GM23338 (cell line): ENCODE measurements around the gene HCN2.

Source experiments
- CREB1 ChIP-seq: fragments of 250-450 bp; sonication (Bioruptor Pico); IDR thresholded peaks from 2 replicates; pipeline ENCODE4 v1.5.0; 2020; ENCODE audit warnings: low read depth, mild to moderate bottlenecking, moderate library complexity
- EZH2 ChIP-seq: fragments of 200-600 bp; sonication (generic); IDR thresholded peaks from one replicate; pipeline ENCODE4 v1.8.0; 2017; ENCODE audit warnings: antibody characterized with exemption, mild to moderate bottlenecking, low read depth; ENCODE audit not compliant: unreplicated experiment
- EZH2phosphoT487 ChIP-seq: fragments of 200-600 bp; sonication (generic); IDR thresholded peaks from one replicate; pipeline ENCODE4 v1.8.1; 2018; ENCODE audit warnings: antibody characterized with exemption; ENCODE audit not compliant: unreplicated experiment
- JUNB ChIP-seq: IDR thresholded peaks from one replicate; pipeline ENCODE4 v1.6.1; 2016; ENCODE audit warnings: antibody characterized with exemption; ENCODE audit not compliant: unreplicated experiment
- NANOG ChIP-seq: IDR thresholded peaks from 2 replicates; pipeline ENCODE4 v1.6.1; 2016; ENCODE audit warnings: antibody characterized with exemption, borderline replicate concordance
- POLR2AphosphoS5 ChIP-seq: IDR thresholded peaks from 2 replicates; pipeline ENCODE4 v1.6.1; 2016; ENCODE audit warnings: antibody characterized with exemption, low read depth
- STAT1 ChIP-seq: IDR thresholded peaks from one replicate; pipeline ENCODE4 v1.6.1; 2016; ENCODE audit warnings: antibody characterized with exemption; ENCODE audit not compliant: unreplicated experiment
- ZNF114 ChIP-seq: fragments of 250-450 bp; sonication (Bioruptor Pico); IDR thresholded peaks from 2 replicates; pipeline ENCODE4 v1.5.0; 2020; ENCODE audit warnings: mild to moderate bottlenecking, moderate library complexity
- ZNF331 ChIP-seq: fragments of 250-450 bp; sonication (Bioruptor Pico); IDR thresholded peaks from 2 replicates; pipeline ENCODE4 v1.5.0; 2020; ENCODE audit warnings: low read depth, mild to moderate bottlenecking, moderate library complexity
- TF ChIP-seq, protein P1 (sequence below), 2 experiments: fragments of 200-600 bp in 1 of 2; sonication (generic) in 1 of 2; conservative IDR thresholded peaks; 2 replicates each; pipeline versions ENCODE4 v1.5.1 to v1.6.1; 2016 to 2017; ENCODE audit warnings: antibody characterized with exemption in 2 of 2, low read depth in 2 of 2, mild to moderate bottlenecking in 2 of 2, moderate library complexity in 1 of 2
- TF ChIP-seq, protein P2 (sequence below): IDR thresholded peaks from one replicate; pipeline ENCODE4 v1.6.1; 2018; ENCODE audit warnings: antibody characterized with exemption; ENCODE audit not compliant: unreplicated experiment
- TF ChIP-seq, protein P3 (sequence below): fragments of 250-450 bp; sonication (Bioruptor Pico); IDR thresholded peaks from 2 replicates; pipeline ENCODE4 v1.5.0; 2020; ENCODE audit warnings: mild to moderate bottlenecking, moderate library complexity
- TF ChIP-seq, protein P4 (sequence below): IDR thresholded peaks from 2 replicates; pipeline ENCODE4 v1.6.1; 2016; ENCODE audit warnings: antibody characterized with exemption

DNA sequence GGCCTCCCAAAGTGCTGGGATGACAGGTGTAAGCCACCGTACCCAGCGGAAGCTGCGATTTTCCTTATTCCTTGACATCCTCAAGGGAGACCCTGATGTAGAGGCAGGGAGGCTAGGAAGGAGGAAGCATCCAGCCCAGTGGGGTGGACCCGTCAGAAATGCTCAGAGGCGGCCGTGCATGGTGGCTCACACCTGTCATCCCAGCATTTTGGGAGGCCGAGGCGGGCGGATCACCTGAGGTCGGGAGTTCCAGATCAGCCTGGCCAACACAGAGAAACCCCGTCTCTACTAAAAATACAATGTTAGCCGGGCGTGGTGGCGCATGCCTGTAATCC, 34.2 kb upstream of the HCN2 start:
- TF ChIP-seq, protein P1, sequence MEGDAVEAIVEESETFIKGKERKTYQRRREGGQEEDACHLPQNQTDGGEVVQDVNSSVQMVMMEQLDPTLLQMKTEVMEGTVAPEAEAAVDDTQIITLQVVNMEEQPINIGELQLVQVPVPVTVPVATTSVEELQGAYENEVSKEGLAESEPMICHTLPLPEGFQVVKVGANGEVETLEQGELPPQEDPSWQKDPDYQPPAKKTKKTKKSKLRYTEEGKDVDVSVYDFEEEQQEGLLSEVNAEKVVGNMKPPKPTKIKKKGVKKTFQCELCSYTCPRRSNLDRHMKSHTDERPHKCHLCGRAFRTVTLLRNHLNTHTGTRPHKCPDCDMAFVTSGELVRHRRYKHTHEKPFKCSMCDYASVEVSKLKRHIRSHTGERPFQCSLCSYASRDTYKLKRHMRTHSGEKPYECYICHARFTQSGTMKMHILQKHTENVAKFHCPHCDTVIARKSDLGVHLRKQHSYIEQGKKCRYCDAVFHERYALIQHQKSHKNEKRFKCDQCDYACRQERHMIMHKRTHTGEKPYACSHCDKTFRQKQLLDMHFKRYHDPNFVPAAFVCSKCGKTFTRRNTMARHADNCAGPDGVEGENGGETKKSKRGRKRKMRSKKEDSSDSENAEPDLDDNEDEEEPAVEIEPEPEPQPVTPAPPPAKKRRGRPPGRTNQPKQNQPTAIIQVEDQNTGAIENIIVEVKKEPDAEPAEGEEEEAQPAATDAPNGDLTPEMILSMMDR (conservative IDR thresholded peaks at IDR 0.05; ENCODE audit: low read depth in 2 of 2), result no peak
- TF ChIP-seq EZH2 (no peak), CREB1 (CRISPR knock-in tag) (no peak), POLR2AphosphoS5 (no peak), JUNB (no peak), EZH2phosphoT487 (no peak), ZNF331 (CRISPR knock-in tag) (no peak), NANOG (no peak), STAT1 (no peak), ZNF114 (CRISPR knock-in tag) (no peak)
- TF ChIP-seq, protein P2, sequence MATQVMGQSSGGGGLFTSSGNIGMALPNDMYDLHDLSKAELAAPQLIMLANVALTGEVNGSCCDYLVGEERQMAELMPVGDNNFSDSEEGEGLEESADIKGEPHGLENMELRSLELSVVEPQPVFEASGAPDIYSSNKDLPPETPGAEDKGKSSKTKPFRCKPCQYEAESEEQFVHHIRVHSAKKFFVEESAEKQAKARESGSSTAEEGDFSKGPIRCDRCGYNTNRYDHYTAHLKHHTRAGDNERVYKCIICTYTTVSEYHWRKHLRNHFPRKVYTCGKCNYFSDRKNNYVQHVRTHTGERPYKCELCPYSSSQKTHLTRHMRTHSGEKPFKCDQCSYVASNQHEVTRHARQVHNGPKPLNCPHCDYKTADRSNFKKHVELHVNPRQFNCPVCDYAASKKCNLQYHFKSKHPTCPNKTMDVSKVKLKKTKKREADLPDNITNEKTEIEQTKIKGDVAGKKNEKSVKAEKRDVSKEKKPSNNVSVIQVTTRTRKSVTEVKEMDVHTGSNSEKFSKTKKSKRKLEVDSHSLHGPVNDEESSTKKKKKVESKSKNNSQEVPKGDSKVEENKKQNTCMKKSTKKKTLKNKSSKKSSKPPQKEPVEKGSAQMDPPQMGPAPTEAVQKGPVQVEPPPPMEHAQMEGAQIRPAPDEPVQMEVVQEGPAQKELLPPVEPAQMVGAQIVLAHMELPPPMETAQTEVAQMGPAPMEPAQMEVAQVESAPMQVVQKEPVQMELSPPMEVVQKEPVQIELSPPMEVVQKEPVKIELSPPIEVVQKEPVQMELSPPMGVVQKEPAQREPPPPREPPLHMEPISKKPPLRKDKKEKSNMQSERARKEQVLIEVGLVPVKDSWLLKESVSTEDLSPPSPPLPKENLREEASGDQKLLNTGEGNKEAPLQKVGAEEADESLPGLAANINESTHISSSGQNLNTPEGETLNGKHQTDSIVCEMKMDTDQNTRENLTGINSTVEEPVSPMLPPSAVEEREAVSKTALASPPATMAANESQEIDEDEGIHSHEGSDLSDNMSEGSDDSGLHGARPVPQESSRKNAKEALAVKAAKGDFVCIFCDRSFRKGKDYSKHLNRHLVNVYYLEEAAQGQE, result no peak
- TF ChIP-seq, protein P3, sequence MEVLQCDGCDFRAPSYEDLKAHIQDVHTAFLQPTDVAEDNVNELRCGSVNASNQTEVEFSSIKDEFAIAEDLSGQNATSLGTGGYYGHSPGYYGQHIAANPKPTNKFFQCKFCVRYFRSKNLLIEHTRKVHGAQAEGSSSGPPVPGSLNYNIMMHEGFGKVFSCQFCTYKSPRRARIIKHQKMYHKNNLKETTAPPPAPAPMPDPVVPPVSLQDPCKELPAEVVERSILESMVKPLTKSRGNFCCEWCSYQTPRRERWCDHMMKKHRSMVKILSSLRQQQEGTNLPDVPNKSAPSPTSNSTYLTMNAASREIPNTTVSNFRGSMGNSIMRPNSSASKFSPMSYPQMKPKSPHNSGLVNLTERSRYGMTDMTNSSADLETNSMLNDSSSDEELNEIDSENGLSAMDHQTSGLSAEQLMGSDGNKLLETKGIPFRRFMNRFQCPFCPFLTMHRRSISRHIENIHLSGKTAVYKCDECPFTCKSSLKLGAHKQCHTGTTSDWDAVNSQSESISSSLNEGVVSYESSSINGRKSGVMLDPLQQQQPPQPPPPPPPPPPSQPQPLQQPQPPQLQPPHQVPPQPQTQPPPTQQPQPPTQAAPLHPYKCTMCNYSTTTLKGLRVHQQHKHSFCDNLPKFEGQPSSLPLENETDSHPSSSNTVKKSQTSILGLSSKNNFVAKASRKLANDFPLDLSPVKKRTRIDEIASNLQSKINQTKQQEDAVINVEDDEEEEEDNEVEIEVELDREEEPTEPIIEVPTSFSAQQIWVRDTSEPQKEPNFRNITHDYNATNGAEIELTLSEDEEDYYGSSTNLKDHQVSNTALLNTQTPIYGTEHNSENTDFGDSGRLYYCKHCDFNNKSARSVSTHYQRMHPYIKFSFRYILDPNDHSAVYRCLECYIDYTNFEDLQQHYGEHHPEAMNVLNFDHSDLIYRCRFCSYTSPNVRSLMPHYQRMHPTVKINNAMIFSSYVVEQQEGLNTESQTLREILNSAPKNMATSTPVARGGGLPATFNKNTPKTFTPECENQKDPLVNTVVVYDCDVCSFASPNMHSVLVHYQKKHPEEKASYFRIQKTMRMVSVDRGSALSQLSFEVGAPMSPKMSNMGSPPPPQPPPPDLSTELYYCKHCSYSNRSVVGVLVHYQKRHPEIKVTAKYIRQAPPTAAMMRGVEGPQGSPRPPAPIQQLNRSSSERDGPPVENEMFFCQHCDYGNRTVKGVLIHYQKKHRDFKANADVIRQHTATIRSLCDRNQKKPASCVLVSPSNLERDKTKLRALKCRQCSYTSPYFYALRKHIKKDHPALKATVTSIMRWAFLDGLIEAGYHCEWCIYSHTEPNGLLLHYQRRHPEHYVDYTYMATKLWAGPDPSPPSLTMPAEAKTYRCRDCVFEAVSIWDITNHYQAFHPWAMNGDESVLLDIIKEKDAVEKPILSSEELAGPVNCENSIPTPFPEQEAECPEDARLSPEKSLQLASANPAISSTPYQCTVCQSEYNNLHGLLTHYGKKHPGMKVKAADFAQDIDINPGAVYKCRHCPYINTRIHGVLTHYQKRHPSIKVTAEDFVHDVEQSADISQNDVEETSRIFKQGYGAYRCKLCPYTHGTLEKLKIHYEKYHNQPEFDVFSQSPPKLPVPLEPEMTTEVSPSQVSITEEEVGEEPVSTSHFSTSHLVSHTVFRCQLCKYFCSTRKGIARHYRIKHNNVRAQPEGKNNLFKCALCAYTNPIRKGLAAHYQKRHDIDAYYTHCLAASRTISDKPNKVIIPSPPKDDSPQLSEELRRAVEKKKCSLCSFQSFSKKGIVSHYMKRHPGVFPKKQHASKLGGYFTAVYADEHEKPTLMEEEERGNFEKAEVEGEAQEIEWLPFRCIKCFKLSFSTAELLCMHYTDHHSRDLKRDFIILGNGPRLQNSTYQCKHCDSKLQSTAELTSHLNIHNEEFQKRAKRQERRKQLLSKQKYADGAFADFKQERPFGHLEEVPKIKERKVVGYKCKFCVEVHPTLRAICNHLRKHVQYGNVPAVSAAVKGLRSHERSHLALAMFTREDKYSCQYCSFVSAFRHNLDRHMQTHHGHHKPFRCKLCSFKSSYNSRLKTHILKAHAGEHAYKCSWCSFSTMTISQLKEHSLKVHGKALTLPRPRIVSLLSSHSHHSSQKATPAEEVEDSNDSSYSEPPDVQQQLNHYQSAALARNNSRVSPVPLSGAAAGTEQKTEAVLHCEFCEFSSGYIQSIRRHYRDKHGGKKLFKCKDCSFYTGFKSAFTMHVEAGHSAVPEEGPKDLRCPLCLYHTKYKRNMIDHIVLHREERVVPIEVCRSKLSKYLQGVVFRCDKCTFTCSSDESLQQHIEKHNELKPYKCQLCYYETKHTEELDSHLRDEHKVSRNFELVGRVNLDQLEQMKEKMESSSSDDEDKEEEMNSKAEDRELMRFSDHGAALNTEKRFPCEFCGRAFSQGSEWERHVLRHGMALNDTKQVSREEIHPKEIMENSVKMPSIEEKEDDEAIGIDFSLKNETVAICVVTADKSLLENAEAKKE (CRISPR knock-in tag), result no peak
- TF ChIP-seq, protein P4, sequence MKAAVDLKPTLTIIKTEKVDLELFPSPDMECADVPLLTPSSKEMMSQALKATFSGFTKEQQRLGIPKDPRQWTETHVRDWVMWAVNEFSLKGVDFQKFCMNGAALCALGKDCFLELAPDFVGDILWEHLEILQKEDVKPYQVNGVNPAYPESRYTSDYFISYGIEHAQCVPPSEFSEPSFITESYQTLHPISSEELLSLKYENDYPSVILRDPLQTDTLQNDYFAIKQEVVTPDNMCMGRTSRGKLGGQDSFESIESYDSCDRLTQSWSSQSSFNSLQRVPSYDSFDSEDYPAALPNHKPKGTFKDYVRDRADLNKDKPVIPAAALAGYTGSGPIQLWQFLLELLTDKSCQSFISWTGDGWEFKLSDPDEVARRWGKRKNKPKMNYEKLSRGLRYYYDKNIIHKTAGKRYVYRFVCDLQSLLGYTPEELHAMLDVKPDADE, result no peak
